Dendritic cell treated with granulocyte-macrophage colony-stimulating factor and Interleukin-4, amounts not matched to agents 40 ng/mL and 50 ng/mL, for 4 days (primary cell): ENCODE data around the gene LATS2.
A peak's percentile ranks its signal among the peaks of the same experiment; 100 is the strongest.
"Not testable (repeated sequence)": the region's sequence is repeated elsewhere in the genome, so short reads cannot be mapped to it uniquely, and the experiment has no call there.

Source experiments
- H3K27ac Mint-ChIP-seq: one replicate; pipeline ENCODE4 v1.8.0; 2022; ENCODE audit warnings: mild to moderate bottlenecking, mixed read lengths
- H3K27me3 Mint-ChIP-seq: one replicate; pipeline ENCODE4 v1.8.0; 2022; ENCODE audit warnings: mild to moderate bottlenecking, mixed read lengths
- H3K36me3 Mint-ChIP-seq: one replicate; pipeline ENCODE4 v1.8.0; 2022; ENCODE audit warnings: low read depth, mixed read lengths
- H3K4me1 Mint-ChIP-seq: one replicate; pipeline ENCODE4 v1.8.0; 2022; ENCODE audit warnings: low read depth, mixed read lengths
- H3K4me3 Mint-ChIP-seq: one replicate; pipeline ENCODE4 v1.8.0; 2022; ENCODE audit warnings: mild to moderate bottlenecking, moderate library complexity, mixed read lengths
- H3K9me3 Mint-ChIP-seq: one replicate; pipeline ENCODE4 v1.8.0; 2022; ENCODE audit warnings: mixed read lengths
- intact Hi-C: fragments of 100-400 bp; cut with micrococcal nuclease; formaldehyde crosslinking; loops from one replicate; pipeline ENCODE4 v1.15.0; 2022

Gene LATS2

DNA sequence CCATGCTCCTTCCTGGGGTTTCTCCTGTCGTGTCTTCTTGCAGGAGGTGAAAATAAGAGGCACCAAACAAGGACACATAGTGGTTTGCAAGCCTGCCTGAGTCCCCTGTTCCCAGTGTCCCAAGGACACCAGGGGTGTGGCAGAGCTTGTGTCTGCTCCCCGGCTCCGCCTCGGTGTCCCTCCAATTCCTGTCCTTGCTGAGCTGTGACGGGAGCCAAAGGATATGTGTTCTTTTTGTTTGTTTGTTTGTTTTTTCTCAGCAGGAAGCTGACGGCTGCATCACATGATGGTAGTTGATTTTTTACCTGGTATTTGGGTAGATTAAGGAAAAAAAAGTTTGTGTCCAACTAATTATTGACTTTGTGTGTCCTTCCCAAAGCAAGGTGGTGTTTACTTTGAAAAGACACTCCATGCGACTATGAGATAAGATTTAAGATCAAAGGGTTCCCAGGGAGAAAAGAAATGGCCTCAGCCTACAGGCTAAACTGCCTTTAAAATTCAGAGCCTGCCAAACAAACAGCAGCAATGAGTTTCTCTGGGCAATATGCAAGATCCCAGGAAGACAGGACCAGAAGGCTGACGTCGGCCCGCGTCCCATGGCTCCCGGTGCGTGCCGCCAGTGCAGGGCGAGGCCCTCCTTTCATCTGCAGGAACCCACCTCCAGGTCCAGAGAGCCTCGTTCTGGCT, 108.0 kb downstream of the LATS2 start:
- intact Hi-C loops, result no loop called here
- Mint-ChIP-seq H3K4me1 (no peaks in the 10 kb centered on the region), H3K36me3 (no peaks in the 10 kb centered on the region), H3K27me3 (peaks cover 2% of the 10 kb centered on the region), H3K27ac (no peak overlapping the region), H3K9me3 (no peaks in the 10 kb centered on the region), H3K4me3 (no peak overlapping the region)

DNA sequence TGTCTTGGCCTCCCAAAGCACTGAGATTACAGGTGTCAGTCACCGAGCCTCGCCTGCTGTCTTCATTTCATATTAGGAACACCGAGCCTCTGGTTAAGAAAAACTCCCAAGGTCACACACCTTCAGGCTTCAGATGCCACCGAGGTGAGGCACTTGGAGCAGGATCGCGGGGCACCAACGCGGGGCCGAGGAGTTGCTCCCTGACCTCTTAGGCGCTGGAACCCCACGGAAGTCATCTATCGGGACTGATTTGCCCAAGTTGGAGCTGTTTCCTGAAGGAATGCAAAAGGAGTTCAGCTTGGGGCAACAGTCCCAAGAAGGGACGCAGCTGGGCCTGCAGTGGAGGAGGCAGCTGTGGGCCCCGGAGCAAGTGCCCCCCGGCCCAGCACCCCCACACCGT, 108.5 kb downstream of the LATS2 start:
- intact Hi-C loops, result no loop called here
- Mint-ChIP-seq H3K27me3 (peaks cover 3% of the 10 kb centered on the region), H3K4me1 (no peaks in the 10 kb centered on the region), H3K4me3 (no peak overlapping the region), H3K36me3 (no peaks in the 10 kb centered on the region), H3K9me3 (no peaks in the 10 kb centered on the region), H3K27ac (no peak overlapping the region)

DNA sequence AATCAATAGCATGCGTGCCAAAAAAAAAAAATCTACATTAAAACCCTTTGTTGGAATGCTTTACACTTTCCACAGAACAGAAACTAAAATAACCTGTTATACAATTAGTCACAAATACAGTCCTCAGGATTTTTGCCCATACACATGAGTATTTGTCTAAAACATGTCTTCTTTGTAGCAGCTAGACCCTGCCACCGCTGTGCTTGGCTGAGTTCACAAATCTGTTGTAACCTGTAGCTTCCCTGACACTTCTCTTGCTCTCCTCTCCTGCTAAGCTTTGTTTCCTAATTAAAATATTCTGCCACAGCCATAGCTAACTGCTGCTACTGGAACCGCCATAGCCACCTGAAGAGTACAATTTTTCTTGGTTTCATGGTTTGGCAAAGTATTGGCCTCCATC, 113.4 kb downstream of the LATS2 start:
- H3K36me3 Mint-ChIP-seq, H3K4me3 Mint-ChIP-seq, H3K9me3 Mint-ChIP-seq, H3K27ac Mint-ChIP-seq: not testable (repeated sequence)
- Mint-ChIP-seq H3K4me1 (peaks cover 20% of the 10 kb centered on the region), H3K27me3 (peaks cover 19% of the 10 kb centered on the region)
- intact Hi-C loops, result loop anchor here (10.0 kb wide), 1 partner anchor 117 kb away; the partner anchor contains the start of gene LATS2

DNA sequence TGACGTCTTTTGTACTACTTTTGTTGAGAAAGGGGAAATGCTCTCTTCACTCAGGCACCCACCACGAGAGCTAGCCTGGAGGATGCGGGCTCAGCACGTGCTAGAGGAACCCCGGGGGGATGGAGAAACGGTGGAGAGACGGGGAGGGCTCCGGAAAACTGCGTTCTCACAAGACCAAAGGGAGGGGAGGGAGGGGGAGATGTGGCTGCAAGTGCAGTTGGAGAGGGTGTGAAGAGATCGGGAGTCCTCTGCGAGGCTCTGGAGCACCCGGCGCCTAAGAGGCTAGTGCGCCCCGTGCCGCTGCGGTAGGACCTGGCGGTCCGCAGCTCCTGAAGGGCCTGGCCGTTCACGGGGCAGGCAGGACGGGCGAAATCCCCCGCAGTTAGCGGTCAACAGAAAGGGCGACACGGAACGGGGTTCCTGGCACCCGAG, 115.4 kb downstream of the LATS2 start:
- Mint-ChIP-seq H3K27ac (peak overlapping the region; percentile 21), H3K9me3 (no peaks in the 10 kb centered on the region), H3K4me3 (peak overlapping the region; percentile 53), H3K36me3 (no peaks in the 10 kb centered on the region), H3K27me3 (peaks cover 19% of the 10 kb centered on the region), H3K4me1 (peaks cover 20% of the 10 kb centered on the region)
- intact Hi-C loops, result loop anchor here (2.0 to 10.0 kb wide), 2 partner anchors 119 to 189 kb away; partner anchors contain the start of gene LATS2

DNA sequence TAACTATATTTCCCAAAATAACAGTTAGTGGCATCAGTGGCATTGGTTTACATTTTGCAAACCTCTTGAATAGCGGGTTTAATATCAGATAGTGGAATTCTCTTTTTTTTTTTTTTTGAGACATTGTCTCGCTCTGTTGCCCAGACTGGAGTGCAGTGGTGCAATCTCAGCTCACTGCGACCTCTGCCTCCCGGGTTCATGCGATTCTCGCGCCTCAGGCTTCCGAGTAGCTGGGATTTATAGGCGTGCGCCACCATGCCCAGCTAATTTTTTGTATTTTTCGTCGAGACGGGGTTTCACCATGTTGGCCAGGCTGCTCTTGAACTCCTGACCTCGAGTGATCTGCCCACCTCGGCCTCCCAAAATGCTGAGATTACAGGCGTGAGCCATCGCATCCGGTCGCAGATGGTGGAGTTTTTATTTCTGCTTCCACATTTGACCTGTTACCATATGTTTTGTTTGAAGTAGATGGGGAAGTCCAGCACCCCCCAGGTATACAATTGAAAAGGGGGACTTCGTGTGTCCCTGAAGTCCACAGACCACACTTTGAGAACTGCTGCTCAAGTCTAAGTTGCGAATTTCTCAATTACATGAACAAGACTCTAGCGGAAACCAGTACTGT, 118.3 kb downstream of the LATS2 start:
- Mint-ChIP-seq H3K4me3 (peak overlapping the region; percentile 30), H3K27me3 (peaks cover 16% of the 10 kb centered on the region), H3K27ac (peak overlapping the region; percentile 72), H3K36me3 (no peaks in the 10 kb centered on the region), H3K9me3 (no peaks in the 10 kb centered on the region), H3K4me1 (peaks cover 20% of the 10 kb centered on the region)
- intact Hi-C loops, result loop anchor here (1.0 to 10.0 kb wide), 2 partner anchors 122 to 233 kb away; partner anchors contain the start of genes LATS2, MRPL57 and SKA3

DNA sequence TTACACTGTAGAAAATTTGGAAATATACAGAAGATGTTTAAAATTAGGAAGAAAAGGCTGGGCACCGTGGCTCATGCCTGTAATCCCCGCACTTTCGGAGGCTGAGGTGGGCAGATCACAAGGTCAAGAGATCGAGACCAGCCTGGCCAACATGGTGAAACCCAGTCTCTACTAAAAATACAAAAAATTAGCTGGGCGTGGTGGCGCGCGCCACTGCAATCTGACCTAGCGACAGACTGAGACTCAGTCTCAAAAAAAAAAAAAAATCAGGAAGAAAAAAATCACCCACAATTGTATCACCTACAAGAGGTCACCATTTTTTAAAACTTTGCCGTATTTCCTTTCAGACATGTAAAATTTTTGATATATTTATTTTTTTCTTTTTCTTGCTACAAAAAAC, 120.9 kb downstream of the LATS2 start:
- H3K27me3 Mint-ChIP-seq, H3K36me3 Mint-ChIP-seq, H3K4me3 Mint-ChIP-seq, H3K9me3 Mint-ChIP-seq, H3K27ac Mint-ChIP-seq: not testable (repeated sequence)
- intact Hi-C loops, result loop anchor here (10.0 kb wide), 1 partner anchor 124 kb away; the partner anchor contains the start of gene LATS2
- peaks cover 11% of the 10 kb centered on the region for H3K4me1 Mint-ChIP-seq

DNA sequence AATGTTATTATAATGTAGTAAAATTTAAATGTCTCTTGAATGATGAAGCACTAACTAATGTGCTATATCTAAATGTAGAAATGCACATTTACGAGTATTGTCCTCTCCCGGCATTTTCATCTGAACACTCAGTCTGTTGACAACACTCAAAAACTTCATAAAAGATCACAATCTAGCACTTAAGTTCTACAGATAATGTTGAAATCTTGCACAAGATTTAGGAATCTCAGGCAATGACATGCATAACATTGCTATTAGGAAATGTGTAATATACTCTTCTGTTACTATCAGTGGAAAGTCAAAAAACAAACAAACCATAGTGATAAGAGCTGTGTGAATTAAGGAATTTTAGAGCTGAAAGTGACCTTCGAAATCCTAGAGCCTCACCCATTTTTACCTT, 121.3 kb downstream of the LATS2 start:
- Mint-ChIP-seq H3K36me3 (no peaks in the 10 kb centered on the region), H3K4me3 (no peak overlapping the region), H3K27me3 (no peaks in the 10 kb centered on the region), H3K4me1 (peaks cover 11% of the 10 kb centered on the region), H3K27ac (no peak overlapping the region), H3K9me3 (no peaks in the 10 kb centered on the region)
- intact Hi-C loops, result loop anchor here (10.0 kb wide), 1 partner anchor 125 kb away; the partner anchor contains the start of gene LATS2

DNA sequence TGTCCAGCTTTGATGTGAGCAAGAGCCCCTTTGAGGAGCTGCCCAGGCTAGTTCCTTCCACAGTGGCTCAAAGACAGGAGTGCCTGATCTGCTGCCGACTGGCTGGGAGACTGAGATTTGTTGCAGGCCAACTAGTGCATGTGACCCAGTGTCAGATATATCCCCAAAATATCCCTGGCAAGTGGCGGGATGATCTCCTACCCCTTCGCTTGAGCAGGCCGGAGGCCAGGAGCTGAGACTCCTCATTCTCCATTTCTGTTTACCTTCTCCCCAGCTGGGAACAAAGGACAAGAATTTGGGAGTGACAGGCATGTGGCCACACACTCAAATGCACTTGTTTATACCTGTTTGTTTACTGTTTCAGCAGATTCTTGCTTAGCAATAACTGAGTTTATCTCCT, 121.7 kb downstream of the LATS2 start:
- peaks cover 11% of the 10 kb centered on the region for H3K4me1 Mint-ChIP-seq
- H3K4me3 Mint-ChIP-seq, result no peak overlapping the region
- H3K27ac Mint-ChIP-seq, result no peak overlapping the region
- H3K27me3 Mint-ChIP-seq, result no peaks in the 10 kb centered on the region
- no peaks in the 10 kb centered on the region for H3K9me3 Mint-ChIP-seq
- intact Hi-C loops, result loop anchor here (10.0 kb wide), 1 partner anchor 125 kb away; the partner anchor contains the start of gene LATS2
- no peaks in the 10 kb centered on the region for H3K36me3 Mint-ChIP-seq

DNA sequence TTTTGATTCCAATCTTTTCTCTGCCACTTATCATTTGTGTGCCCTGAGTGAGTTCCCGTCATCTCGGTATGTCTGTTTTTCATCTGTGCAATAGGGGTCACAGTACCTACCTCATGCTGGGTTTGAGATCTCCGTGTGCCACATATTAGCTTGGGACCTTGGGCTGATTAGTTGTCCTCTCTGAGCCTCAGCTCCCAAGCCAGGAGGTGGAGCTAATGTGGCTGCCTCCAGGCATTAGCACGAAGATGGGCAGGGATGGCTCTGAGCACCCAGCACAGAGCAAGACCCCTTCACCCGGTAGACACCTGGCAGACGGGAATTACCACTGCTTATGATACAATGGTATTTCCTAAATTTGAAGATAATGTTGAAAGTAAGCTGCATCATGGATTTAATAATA, 123.1 kb downstream of the LATS2 start:
- no peak overlapping the region for H3K4me3 Mint-ChIP-seq
- H3K9me3 Mint-ChIP-seq, result no peaks in the 10 kb centered on the region
- no peaks in the 10 kb centered on the region for H3K36me3 Mint-ChIP-seq
- intact Hi-C loops, result no loop called here
- peaks cover 3% of the 10 kb centered on the region for H3K4me1 Mint-ChIP-seq
- H3K27me3 Mint-ChIP-seq, result no peaks in the 10 kb centered on the region
- no peak overlapping the region for H3K27ac Mint-ChIP-seq

DNA sequence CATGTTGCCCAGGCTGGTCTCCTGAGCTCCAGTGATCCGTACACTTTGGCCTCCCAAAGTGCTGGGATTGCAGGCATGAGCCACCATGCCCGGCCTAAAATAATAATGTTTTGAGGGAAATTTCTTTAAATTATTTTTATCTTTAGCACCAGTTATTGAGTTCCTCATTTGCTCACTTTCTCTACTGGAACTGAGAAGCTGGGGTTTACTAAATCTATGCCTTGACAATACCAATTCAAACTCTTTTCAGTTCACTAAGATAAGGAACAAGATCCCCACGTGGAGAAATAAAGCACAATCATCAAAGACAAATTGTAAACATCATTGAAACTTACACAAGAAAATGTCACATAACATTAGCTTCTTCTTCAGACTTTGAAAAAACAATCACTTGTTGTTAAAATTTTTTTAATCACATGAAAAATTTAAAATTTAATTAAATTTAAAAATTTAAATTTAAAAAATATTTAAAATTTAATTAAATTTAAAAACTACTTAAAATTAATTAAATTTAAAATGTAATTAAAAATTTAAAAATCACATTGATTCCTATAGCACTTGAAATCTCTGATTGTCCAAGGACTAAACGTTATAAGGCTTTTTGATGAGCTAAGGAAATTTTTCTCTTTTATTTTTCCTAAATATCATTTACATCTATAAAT, 133.7 kb downstream of the LATS2 start:
- Mint-ChIP-seq H3K4me1 (no peaks in the 10 kb centered on the region), H3K9me3 (no peaks in the 10 kb centered on the region), H3K27ac (no peak overlapping the region), H3K36me3 (no peaks in the 10 kb centered on the region), H3K27me3 (no peaks in the 10 kb centered on the region), H3K4me3 (no peak overlapping the region)
- intact Hi-C loops, result no loop called here

DNA sequence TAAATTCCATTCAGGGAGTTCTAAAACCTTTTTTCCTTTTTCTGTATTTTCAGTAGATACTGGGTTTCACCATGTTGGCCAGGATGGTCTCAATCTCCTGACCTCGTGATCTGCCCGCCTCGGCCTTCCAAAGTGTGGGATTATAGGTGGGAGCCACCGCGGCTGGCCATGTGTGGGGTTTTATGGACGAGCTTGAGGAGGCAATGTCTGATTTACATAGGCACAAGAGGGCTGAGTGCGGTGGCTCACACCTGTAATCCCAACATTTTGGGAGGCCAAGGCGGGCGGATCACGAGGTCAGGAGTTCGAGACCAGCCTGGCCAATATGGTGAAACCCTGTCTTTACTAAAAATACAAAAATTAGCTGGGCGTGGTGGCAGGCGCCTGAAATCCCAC, 136.0 kb downstream of the LATS2 start:
- H3K36me3 Mint-ChIP-seq, H3K9me3 Mint-ChIP-seq, H3K4me1 Mint-ChIP-seq, H3K4me3 Mint-ChIP-seq, H3K27me3 Mint-ChIP-seq, H3K27ac Mint-ChIP-seq: not testable (repeated sequence)
- intact Hi-C loops, result loop anchor here (1.0 to 2.0 kb wide), 3 partner anchors 213 to 743 kb away; no protein-coding TSS in a partner anchor

DNA sequence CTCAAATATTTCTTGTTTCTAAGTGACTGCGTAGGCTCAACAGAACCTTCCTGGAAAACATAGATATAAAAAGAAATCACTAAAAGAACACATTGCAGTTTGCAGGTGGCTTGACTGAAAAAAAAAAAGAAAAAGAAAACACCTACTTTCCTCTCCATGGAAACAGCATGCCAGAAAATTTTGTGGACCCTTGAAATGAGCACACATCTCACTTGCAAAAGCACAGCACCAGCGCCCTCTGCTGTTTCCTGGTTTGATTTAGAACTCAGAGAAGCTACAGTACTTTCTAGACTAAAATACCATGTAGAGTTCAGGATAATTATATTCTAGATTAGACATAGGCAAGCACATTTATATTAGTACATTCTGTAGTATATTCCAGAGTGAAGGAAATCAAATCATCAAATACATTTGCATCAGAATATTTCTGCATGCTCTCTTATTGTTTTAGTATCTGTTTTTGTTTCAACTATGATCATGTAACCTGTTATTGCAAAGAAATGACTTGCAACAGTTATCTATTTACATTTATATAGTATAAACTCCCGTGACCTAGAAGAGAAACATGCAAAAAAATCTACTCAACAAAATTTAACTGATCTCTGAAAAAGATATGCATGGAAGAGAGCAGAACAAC, 136.5 kb downstream of the LATS2 start:
- Mint-ChIP-seq H3K27me3 (no peaks in the 10 kb centered on the region), H3K4me1 (no peaks in the 10 kb centered on the region), H3K36me3 (no peaks in the 10 kb centered on the region), H3K4me3 (no peak overlapping the region), H3K27ac (no peak overlapping the region), H3K9me3 (no peaks in the 10 kb centered on the region)
- intact Hi-C loops, result loop anchor here (1.0 to 2.0 kb wide), 3 partner anchors 212 to 742 kb away; no protein-coding TSS in a partner anchor

DNA sequence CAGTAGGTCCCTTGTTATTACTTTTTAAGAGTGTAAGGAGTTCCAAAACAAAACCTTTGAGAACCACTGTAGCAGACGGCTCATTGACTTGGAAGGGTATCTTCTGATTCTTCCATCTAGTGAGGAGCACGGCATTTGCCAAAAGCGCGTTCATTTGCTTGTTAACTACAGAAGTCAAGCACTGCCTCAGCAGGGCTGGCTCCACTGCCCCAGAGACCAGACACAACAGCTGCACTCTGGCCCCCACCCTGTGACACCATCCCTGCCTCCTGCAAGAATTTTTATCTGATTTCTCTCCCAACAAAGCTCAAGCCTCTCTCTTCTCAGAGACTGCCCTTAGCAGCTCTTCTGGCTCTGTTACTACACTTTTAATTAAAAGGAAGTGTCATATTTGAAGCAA, 138.1 kb downstream of the LATS2 start:
- H3K4me1 Mint-ChIP-seq, result no peaks in the 10 kb centered on the region
- H3K36me3 Mint-ChIP-seq, result no peaks in the 10 kb centered on the region
- intact Hi-C loops, result no loop called here
- no peaks in the 10 kb centered on the region for H3K9me3 Mint-ChIP-seq
- H3K27ac Mint-ChIP-seq, result no peak overlapping the region
- H3K27me3 Mint-ChIP-seq, result no peaks in the 10 kb centered on the region
- H3K4me3 Mint-ChIP-seq, result no peak overlapping the region
